Measurements from ENCODE around the gene ZBTB7C. TPM values are rescaled to one million over a fixed set of nuclear protein-coding genes. Genes with fewer than 3 reads are reported as not detected.

ZBTB7C gene
- polyA plus RNA-seq, 4 donors, result 0.54 to 4.1 (median 1.5) TPM

GRCh38 chr18:47995654-47996053 lies 413.5 kb downstream of the ZBTB7C start:
- DNase-seq (no peak), FAIRE-seq (no peak)
- H3K27me3 ChIP-seq (ENCODE audit: control insufficient read depth in 3 of 3, insufficient read depth in 3 of 3, low read length in 3 of 3), result peaks cover 0 to 6% (median 3%) of the 10 kb centered on the region in 3 donors
- H3K36me3 ChIP-seq (ENCODE audit: control insufficient read depth in 3 of 3, insufficient read depth in 2 of 3, low read depth in 1 of 3, low read length in 3 of 3), result no peaks in the 10 kb centered on the region
- no peaks in the 10 kb centered on the region for H3K4me1 ChIP-seq (ENCODE audit: control insufficient read depth in 3 of 3, insufficient read depth in 2 of 3, low read depth in 1 of 3, low read length in 2 of 3)
- H3K4me3 ChIP-seq (ENCODE audit: low read depth in 1 of 3, low read length in 3 of 3), result no peak overlapping the region
- H3K9me3 ChIP-seq (ENCODE audit: control insufficient read depth in 2 of 2, insufficient read depth in 1 of 2, low read depth in 1 of 2, low read length in 1 of 2), result peaks cover 2 to 6% of the 10 kb centered on the region in 2 donors
- no peak overlapping the region for H3K27ac ChIP-seq (ENCODE audit: low read depth in 1 of 3, low read length in 2 of 3)
- 82 to 91% (median 87%) methylated on average over 3 of the region's 3 CpGs for WGBS, 3 donors

GRCh38 chr18:47993409-47993808 lies 415.8 kb downstream of the ZBTB7C start:
- H3K4me3 ChIP-seq (ENCODE audit: low read depth in 1 of 3, low read length in 3 of 3), result no peak overlapping the region
- 83 to 91% (median 87%) methylated on average over 1 of the region's 1 CpG for WGBS, 3 donors
- FAIRE-seq (no peak), DNase-seq (no peak)
- no peaks in the 10 kb centered on the region for H3K4me1 ChIP-seq (ENCODE audit: control insufficient read depth in 3 of 3, insufficient read depth in 2 of 3, low read depth in 1 of 3, low read length in 2 of 3)
- H3K27me3 ChIP-seq (ENCODE audit: control insufficient read depth in 3 of 3, insufficient read depth in 3 of 3, low read length in 3 of 3), result peaks cover 0 to 6% (median 3%) of the 10 kb centered on the region in 3 donors
- H3K27ac ChIP-seq (ENCODE audit: low read depth in 1 of 3, low read length in 2 of 3), result no peak overlapping the region
- H3K9me3 ChIP-seq (ENCODE audit: control insufficient read depth in 2 of 2, insufficient read depth in 1 of 2, low read depth in 1 of 2, low read length in 1 of 2), result peaks cover 2 to 6% of the 10 kb centered on the region in 2 donors
- H3K36me3 ChIP-seq (ENCODE audit: control insufficient read depth in 3 of 3, insufficient read depth in 2 of 3, low read depth in 1 of 3, low read length in 3 of 3), result no peaks in the 10 kb centered on the region

- peaks cover 2 to 6% of the 10 kb centered on the region in 2 donors for H3K9me3 ChIP-seq (ENCODE audit: control insufficient read depth in 2 of 2, insufficient read depth in 1 of 2, low read depth in 1 of 2, low read length in 1 of 2)
- no peaks in the 10 kb centered on the region for H3K36me3 ChIP-seq (ENCODE audit: control insufficient read depth in 3 of 3, insufficient read depth in 2 of 3, low read depth in 1 of 3, low read length in 3 of 3)
- H3K27me3 ChIP-seq (ENCODE audit: control insufficient read depth in 3 of 3, insufficient read depth in 3 of 3, low read length in 3 of 3), result peaks cover 0 to 6% (median 3%) of the 10 kb centered on the region in 3 donors
- WGBS, 3 donors, result 74 to 85% (median 79%) methylated on average over 6 of the region's 6 CpGs
- DNase-seq (no peak), FAIRE-seq (no peak)
- no peaks in the 10 kb centered on the region for H3K4me1 ChIP-seq (ENCODE audit: control insufficient read depth in 3 of 3, insufficient read depth in 2 of 3, low read depth in 1 of 3, low read length in 2 of 3)
- no peak overlapping the region for H3K4me3 ChIP-seq (ENCODE audit: low read depth in 1 of 3, low read length in 3 of 3)
- H3K27ac ChIP-seq (ENCODE audit: low read depth in 1 of 3, low read length in 2 of 3), result no peak overlapping the region
These were observed 416.2 kb downstream of the ZBTB7C start for GRCh38 chr18:47992976-47993375.

- no peaks in the 10 kb centered on the region for H3K36me3 ChIP-seq (ENCODE audit: control insufficient read depth in 3 of 3, insufficient read depth in 2 of 3, low read depth in 1 of 3, low read length in 3 of 3)
- no peak for FAIRE-seq
- H3K9me3 ChIP-seq (ENCODE audit: control insufficient read depth in 2 of 2, insufficient read depth in 1 of 2, low read depth in 1 of 2, low read length in 1 of 2), result peaks cover 0 to 1% of the 10 kb centered on the region in 2 donors
- H3K27ac ChIP-seq (ENCODE audit: low read depth in 1 of 3, low read length in 2 of 3), result no peak overlapping the region
- H3K4me1 ChIP-seq (ENCODE audit: control insufficient read depth in 3 of 3, insufficient read depth in 2 of 3, low read depth in 1 of 3, low read length in 2 of 3), result no peaks in the 10 kb centered on the region
- 82 to 87% (median 82%) methylated on average over 4 of the region's 4 CpGs for WGBS, 3 donors
- no peak overlapping the region for H3K4me3 ChIP-seq (ENCODE audit: low read depth in 1 of 3, low read length in 3 of 3)
- H3K27me3 ChIP-seq (ENCODE audit: control insufficient read depth in 3 of 3, insufficient read depth in 3 of 3, low read length in 3 of 3), result peaks cover 0 to 4% (median 3%) of the 10 kb centered on the region in 3 donors
- no peak for DNase-seq
These were observed 416.9 kb downstream of the ZBTB7C start for GRCh38 chr18:47992266-47992665.

GRCh38 chr18:47990981-47991380 lies 418.2 kb downstream of the ZBTB7C start:
- H3K9me3 ChIP-seq (ENCODE audit: control insufficient read depth in 2 of 2, insufficient read depth in 1 of 2, low read depth in 1 of 2, low read length in 1 of 2), result no peaks in the 10 kb centered on the region
- WGBS, 3 donors, result 74 to 87% (median 74%) methylated on average over 5 of the region's 5 CpGs
- FAIRE-seq (no peak), DNase-seq (no peak)
- no peaks in the 10 kb centered on the region for H3K4me1 ChIP-seq (ENCODE audit: control insufficient read depth in 3 of 3, insufficient read depth in 2 of 3, low read depth in 1 of 3, low read length in 2 of 3)
- no peaks in the 10 kb centered on the region for H3K36me3 ChIP-seq (ENCODE audit: control insufficient read depth in 3 of 3, insufficient read depth in 2 of 3, low read depth in 1 of 3, low read length in 3 of 3)
- H3K4me3 ChIP-seq (ENCODE audit: low read depth in 1 of 3, low read length in 3 of 3), result no peak overlapping the region
- H3K27ac ChIP-seq (ENCODE audit: low read depth in 1 of 3, low read length in 2 of 3), result no peak overlapping the region
- H3K27me3 ChIP-seq (ENCODE audit: control insufficient read depth in 3 of 3, insufficient read depth in 3 of 3, low read length in 3 of 3), result peaks cover 0 to 3% (median 0%) of the 10 kb centered on the region in 3 donors

- DNase-seq, result no peak
- Histone ChIP-seq H3K36me3 (ENCODE audit: control insufficient read depth in 3 of 3, insufficient read depth in 2 of 3, low read depth in 1 of 3, low read length in 3 of 3) (no peaks in the 10 kb centered on the region), H3K4me1 (ENCODE audit: control insufficient read depth in 3 of 3, insufficient read depth in 2 of 3, low read depth in 1 of 3, low read length in 2 of 3) (no peaks in the 10 kb centered on the region), H3K9me3 (ENCODE audit: control insufficient read depth in 2 of 2, insufficient read depth in 1 of 2, low read depth in 1 of 2, low read length in 1 of 2) (no peaks in the 10 kb centered on the region), H3K27me3 (ENCODE audit: control insufficient read depth in 3 of 3, insufficient read depth in 3 of 3, low read length in 3 of 3) (peaks cover 0 to 3% (median 0%) of the 10 kb centered on the region in 3 donors), H3K27ac (ENCODE audit: low read depth in 1 of 3, low read length in 2 of 3) (no peak overlapping the region), H3K4me3 (ENCODE audit: low read depth in 1 of 3, low read length in 3 of 3) (no peak overlapping the region)
- FAIRE-seq, result no peak
- WGBS, 3 donors, result 34 to 61% (median 36%) methylated on average over 3 of the region's 3 CpGs
These were observed 421.8 kb downstream of the ZBTB7C start for GRCh38 chr18:47987388-47987699.

GRCh38 chr18:47986620-47987387 lies 422.4 kb downstream of the ZBTB7C start:
- no peaks in the 10 kb centered on the region for H3K4me1 ChIP-seq (ENCODE audit: control insufficient read depth in 3 of 3, insufficient read depth in 2 of 3, low read depth in 1 of 3, low read length in 2 of 3)
- WGBS, 3 donors, result 51 to 64% (median 60%) methylated on average over 5 of the region's 5 CpGs

GRCh38 chr18:47985866-47986265 lies 423.3 kb downstream of the ZBTB7C start:
- H3K36me3 ChIP-seq (ENCODE audit: control insufficient read depth in 3 of 3, insufficient read depth in 2 of 3, low read depth in 1 of 3, low read length in 3 of 3), result no peaks in the 10 kb centered on the region

More at GRCh38 chr18:47986620-47987387, 422.4 kb downstream of the ZBTB7C start:
- DNase-seq (no peak), FAIRE-seq (no peak)
- no peaks in the 10 kb centered on the region for H3K36me3 ChIP-seq (ENCODE audit: control insufficient read depth in 3 of 3, insufficient read depth in 2 of 3, low read depth in 1 of 3, low read length in 3 of 3)
- no peaks in the 10 kb centered on the region for H3K9me3 ChIP-seq (ENCODE audit: control insufficient read depth in 2 of 2, insufficient read depth in 1 of 2, low read depth in 1 of 2, low read length in 1 of 2)
- H3K27ac ChIP-seq (ENCODE audit: low read depth in 1 of 3, low read length in 2 of 3), result no peak overlapping the region
- H3K27me3 ChIP-seq (ENCODE audit: control insufficient read depth in 3 of 3, insufficient read depth in 3 of 3, low read length in 3 of 3), result peaks cover 0 to 3% (median 0%) of the 10 kb centered on the region in 3 donors
- no peak overlapping the region for H3K4me3 ChIP-seq (ENCODE audit: low read depth in 1 of 3, low read length in 3 of 3)

GRCh38 chr18:47984991-47985390 lies 424.2 kb downstream of the ZBTB7C start:
- Histone ChIP-seq H3K27me3 (ENCODE audit: control insufficient read depth in 3 of 3, insufficient read depth in 3 of 3, low read length in 3 of 3) (peaks cover 0 to under 1% (median 0%) of the 10 kb centered on the region in 3 donors), H3K9me3 (ENCODE audit: control insufficient read depth in 2 of 2, insufficient read depth in 1 of 2, low read depth in 1 of 2, low read length in 1 of 2) (no peaks in the 10 kb centered on the region), H3K4me1 (ENCODE audit: control insufficient read depth in 3 of 3, insufficient read depth in 2 of 3, low read depth in 1 of 3, low read length in 2 of 3) (no peaks in the 10 kb centered on the region), H3K4me3 (ENCODE audit: low read depth in 1 of 3, low read length in 3 of 3) (no peak overlapping the region), H3K36me3 (ENCODE audit: control insufficient read depth in 3 of 3, insufficient read depth in 2 of 3, low read depth in 1 of 3, low read length in 3 of 3) (no peaks in the 10 kb centered on the region), H3K27ac (ENCODE audit: low read depth in 1 of 3, low read length in 2 of 3) (no peak overlapping the region)
- DNase-seq (no peak), FAIRE-seq (no peak)
- 69 to 81% (median 70%) methylated on average over 4 of the region's 4 CpGs for WGBS, 3 donors

More at GRCh38 chr18:47985866-47986265, 423.3 kb downstream of the ZBTB7C start:
- no peaks in the 10 kb centered on the region for H3K9me3 ChIP-seq (ENCODE audit: control insufficient read depth in 2 of 2, insufficient read depth in 1 of 2, low read depth in 1 of 2, low read length in 1 of 2)
- WGBS, 3 donors, result 76 to 92% (median 84%) methylated on average over 7 of the region's 7 CpGs
- H3K27me3 ChIP-seq (ENCODE audit: control insufficient read depth in 3 of 3, insufficient read depth in 3 of 3, low read length in 3 of 3), result no peaks in the 10 kb centered on the region
- DNase-seq, result no peak
- H3K4me1 ChIP-seq (ENCODE audit: control insufficient read depth in 3 of 3, insufficient read depth in 2 of 3, low read depth in 1 of 3, low read length in 2 of 3), result no peaks in the 10 kb centered on the region
- H3K27ac ChIP-seq (ENCODE audit: low read depth in 1 of 3, low read length in 2 of 3), result no peak overlapping the region
- H3K4me3 ChIP-seq (ENCODE audit: low read depth in 1 of 3, low read length in 3 of 3), result no peak overlapping the region
- no peak for FAIRE-seq

Data from small intestine (tissue), 7 donors.